H9 (cell line): ENCODE data around the gene APBA2. TPM values are rescaled to one million over a fixed set of nuclear protein-coding genes. Genes with fewer than 3 reads are reported as not detected.
A peak's percentile ranks its signal among the peaks of the same experiment; 100 is the strongest.

Experiments used
- DNase-seq: peaks from one replicate; pipeline ENCODE4 v3.0.0-alpha.2; 2017
- H2AFZ ChIP-seq: one replicate; pipeline ENCODE4 v1.6.1; 2013; ENCODE audit warnings: mild to moderate bottlenecking, low read length, control low read depth, moderate library complexity
- H2AK5ac ChIP-seq: 2 replicates; pipeline ENCODE4 v1.6.1; 2013; ENCODE audit warnings: low read length, control low read depth, mixed read lengths; ENCODE audit not compliant: insufficient read length
- H2BK120ac ChIP-seq: one replicate; pipeline ENCODE4 v1.6.1; 2013; ENCODE audit warnings: low read depth, mild to moderate bottlenecking, low read length, control low read depth, inconsistent platforms; ENCODE audit not compliant: poor library complexity, severe bottlenecking
- H2BK12ac ChIP-seq: 2 replicates; pipeline ENCODE4 v1.6.1; 2013; ENCODE audit warnings: low read length, control low read depth, mixed read lengths, low read depth; ENCODE audit not compliant: insufficient read length
- H2BK15ac ChIP-seq: 2 replicates; pipeline ENCODE4 v1.6.1; 2013; ENCODE audit warnings: low read depth, low read length, control low read depth
- H2BK20ac ChIP-seq: one replicate; pipeline ENCODE4 v1.6.1; 2013; ENCODE audit warnings: low read depth, mild to moderate bottlenecking, low read length, control low read depth, inconsistent platforms; ENCODE audit not compliant: poor library complexity, severe bottlenecking
- H2BK5ac ChIP-seq: 2 replicates; pipeline ENCODE4 v1.6.1; 2013; ENCODE audit warnings: low read length, control low read depth, mixed read lengths; ENCODE audit not compliant: insufficient read length
- H3K14ac ChIP-seq: 2 replicates; pipeline ENCODE4 v1.6.1; 2013; ENCODE audit warnings: low read length, control low read depth; ENCODE audit not compliant: insufficient read depth
- H3K18ac ChIP-seq: 2 replicates; pipeline ENCODE4 v1.6.1; 2013; ENCODE audit warnings: low read depth, mild to moderate bottlenecking, mixed read lengths, low read length, control low read depth; ENCODE audit not compliant: insufficient read length
- H3K23ac ChIP-seq: 2 replicates; pipeline ENCODE4 v1.6.1; 2013; ENCODE audit warnings: low read length, control low read depth, mixed read lengths, low read depth; ENCODE audit not compliant: insufficient read length
- H3K23me2 ChIP-seq: 2 replicates; pipeline ENCODE4 v1.6.1; 2013; ENCODE audit warnings: low read depth, mild to moderate bottlenecking, mixed read lengths, low read length, control low read depth; ENCODE audit not compliant: insufficient read length, poor library complexity, severe bottlenecking
- H3K27ac ChIP-seq: 2 replicates; pipeline ENCODE4 v1.5.1; 2013; ENCODE audit warnings: low read length, control low read depth, mixed read lengths, low read depth; ENCODE audit not compliant: insufficient read length
- H3K27me3 ChIP-seq: 2 replicates; pipeline ENCODE4 v1.6.1; 2013; ENCODE audit warnings: low read length, control low read depth, inconsistent platforms; ENCODE audit not compliant: insufficient read depth
- H3K4ac ChIP-seq: 2 replicates; pipeline ENCODE4 v1.6.1; 2013; ENCODE audit warnings: low read depth, mild to moderate bottlenecking, control low read depth, inconsistent platforms, low read length, moderate library complexity
- H3K4me1 ChIP-seq: 2 replicates; pipeline ENCODE4 v1.6.1; 2013; ENCODE audit warnings: low read length, control low read depth, inconsistent platforms; ENCODE audit not compliant: insufficient read depth
- H3K4me2 ChIP-seq: 2 replicates; pipeline ENCODE4 v1.6.1; 2013; ENCODE audit warnings: low read length, control low read depth, mixed read lengths; ENCODE audit not compliant: insufficient read length, insufficient read depth
- H3K56ac ChIP-seq: 2 replicates; pipeline ENCODE4 v1.6.1; 2013; ENCODE audit warnings: low read depth, mild to moderate bottlenecking, mixed read lengths, low read length, control low read depth; ENCODE audit not compliant: insufficient read length
- H3K79me1 ChIP-seq: 2 replicates; pipeline ENCODE4 v1.6.1; 2013; ENCODE audit warnings: low read depth, mild to moderate bottlenecking, moderate library complexity, low read length, control low read depth, inconsistent platforms; ENCODE audit not compliant: insufficient read depth, poor library complexity, severe bottlenecking
- H3K79me2 ChIP-seq: 2 replicates; pipeline ENCODE4 v1.6.1; 2013; ENCODE audit warnings: low read length, control low read depth, inconsistent platforms; ENCODE audit not compliant: insufficient read depth
- H3K9ac ChIP-seq: 2 replicates; pipeline ENCODE4 v1.6.1; 2013; ENCODE audit warnings: low read length, control low read depth, mixed read lengths; ENCODE audit not compliant: insufficient read length; ENCODE audit errors: extremely low read depth
- H3K9me3 ChIP-seq: one replicate; pipeline ENCODE4 v1.6.1; 2013; ENCODE audit warnings: low read depth, low read length, inconsistent platforms; ENCODE audit not compliant: control insufficient read depth
- H3T11ph ChIP-seq: one replicate; pipeline ENCODE4 v1.6.1; 2013; ENCODE audit warnings: mild to moderate bottlenecking, low read length, control low read depth, inconsistent platforms
- H4K20me1 ChIP-seq: one replicate; pipeline ENCODE4 v1.6.1; 2013; ENCODE audit not compliant: control insufficient read depth, insufficient read length, insufficient read depth
- H4K5ac ChIP-seq: 2 replicates; pipeline ENCODE4 v1.6.1; 2013; ENCODE audit warnings: low read depth, mild to moderate bottlenecking, mixed read lengths, low read length, control low read depth; ENCODE audit not compliant: insufficient read length
- H4K8ac ChIP-seq: replicated peaks from 2 replicates; pipeline ENCODE4 v1.6.1; 2013; ENCODE audit warnings: low read length, control low read depth, mixed read lengths, low read depth; ENCODE audit not compliant: insufficient read length
- H4K91ac ChIP-seq: 2 replicates; pipeline ENCODE4 v1.6.1; 2013; ENCODE audit warnings: low read depth, mild to moderate bottlenecking, moderate library complexity, mixed read lengths, low read length, control low read depth; ENCODE audit not compliant: insufficient read length
- H3K27ac Mint-ChIP-seq, 3 experiments: 2 replicates in 2 of 3; 3 replicates in 1 of 3; pipeline ENCODE4 v1.8.0; 2020 to 2021; ENCODE audit warnings: mixed read lengths in 3 of 3, mild to moderate bottlenecking in 1 of 3, moderate library complexity in 1 of 3
- H3K27me3 Mint-ChIP-seq: 2 replicates; pipeline ENCODE4 v1.8.0; 2021; ENCODE audit warnings: low read depth, mild to moderate bottlenecking, moderate library complexity, mixed read lengths
- H3K36me3 Mint-ChIP-seq, 3 experiments: 2 replicates in 2 of 3; 3 replicates in 1 of 3; pipeline ENCODE4 v1.8.0; 2020 to 2021; ENCODE audit warnings: low read depth in 3 of 3, mixed read lengths in 3 of 3; ENCODE audit not compliant: insufficient read depth in 1 of 3
- H3K4me1 Mint-ChIP-seq, 2 experiments: 2 replicates each; pipeline ENCODE4 v1.8.0; 2020; ENCODE audit warnings: mixed read lengths in 2 of 2
- H3K4me3 Mint-ChIP-seq, 2 experiments: 2 replicates in 1 of 2; 3 replicates in 1 of 2; pipeline ENCODE4 v1.8.0; 2020 to 2021; ENCODE audit warnings: mild to moderate bottlenecking in 2 of 2, mixed read lengths in 2 of 2, moderate library complexity in 1 of 2
- H3K9me3 Mint-ChIP-seq, 2 experiments: 2 replicates in 1 of 2; 3 replicates in 1 of 2; pipeline ENCODE4 v1.8.0; 2020; ENCODE audit warnings: mild to moderate bottlenecking in 2 of 2, mixed read lengths in 2 of 2, moderate library complexity in 1 of 2
- WGBS: extraction: QIAGEN DNeasy Blood & Tissue Kit; methylation state at CpG from one replicate; pipeline ENCODE4 v1.1.7; 2013; ENCODE audit warnings: missing lambda C conversion rate, low lambda C conversion rate, mixed read lengths; ENCODE audit not compliant: insufficient read length; ENCODE audit errors: extremely low coverage; 5-methylcytosine and 5-hydroxymethylcytosine counted together
- total RNA-seq: library from RNA; stranded (reverse); gene quantifications from 2 replicates; pipeline ENCODE4 v1.2.1, GENCODE V29; 2021
- TF ChIP-seq, protein P1 (sequence below): fragments of 200-600 bp; sonication (generic); conservative IDR thresholded peaks from 3 replicates; pipeline ENCODE4 v1.8.0; 2021; ENCODE audit warnings: antibody characterized with exemption, mild to moderate bottlenecking

Gene APBA2
- total RNA-seq, 1 experiment from 2014 or later = 14.3 TPM

DNA sequence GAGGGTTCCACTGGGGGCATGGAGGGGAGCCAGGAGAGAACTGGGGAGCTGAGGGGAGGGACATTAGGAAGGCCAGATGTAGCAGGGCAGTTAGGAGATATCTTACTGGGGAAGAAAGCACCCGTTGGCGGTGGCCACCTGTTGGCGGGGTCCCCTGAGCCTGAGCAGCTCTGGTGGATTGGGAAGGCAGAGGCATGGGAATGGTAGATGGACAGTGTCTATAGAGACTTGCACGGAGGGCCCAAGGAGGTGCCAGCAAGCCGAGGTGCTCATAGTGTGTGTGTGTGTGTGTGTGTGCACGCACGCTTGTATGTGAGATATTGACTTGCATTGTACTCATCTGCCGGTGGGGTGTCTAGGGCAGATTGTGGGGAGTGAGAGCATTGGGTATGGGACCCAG, 179.0 kb downstream of the APBA2 start:
- no peak overlapping the region for H2BK120ac ChIP-seq
- H3K56ac ChIP-seq = no peak overlapping the region
- H3K23me2 ChIP-seq = no peaks in the 10 kb centered on the region
- H3K4me2 ChIP-seq = no peak overlapping the region
- no CpG with 5 or more reads among the region's 8 CpGs for WGBS
- Mint-ChIP-seq H3K36me3 (peaks cover 0 to 18% (median 7%) of the 10 kb centered on the region in 3 experiments; a peak in 4 of 7 replicates), H3K27ac (peak overlapping the region in 1 of 3 experiments; percentile 56; a peak in 3 of 7 replicates), H3K4me1 (peaks cover 12 to 24% of the 10 kb centered on the region in 2 experiments), H3K4me3 (no peak overlapping the region), H3K27me3 (peaks cover 1% of the 10 kb centered on the region; the same call in 1 of the 2 replicates), H3K9me3 (peaks cover 14 to 19% of the 10 kb centered on the region in 2 experiments; a peak in 4 of 5 replicates)
- H2BK12ac ChIP-seq = no peak overlapping the region
- H3T11ph ChIP-seq = no peak overlapping the region
- no peaks in the 10 kb centered on the region; the same call in 1 of the 2 replicates for H3K4me1 ChIP-seq
- DNase-seq = no peak
- no peak overlapping the region for H2AK5ac ChIP-seq
- no peak overlapping the region for H3K9ac ChIP-seq
- H3K9me3 ChIP-seq = no peaks in the 10 kb centered on the region
- no peak overlapping the region for H2BK20ac ChIP-seq
- no peak overlapping the region for H2BK15ac ChIP-seq
- no peaks in the 10 kb centered on the region for H3K27me3 ChIP-seq
- no peak overlapping the region for H3K18ac ChIP-seq
- no peak overlapping the region for H2AFZ ChIP-seq
- H3K79me2 ChIP-seq = no peaks in the 10 kb centered on the region
- H4K91ac ChIP-seq = no peak overlapping the region
- no peak overlapping the region for H3K4ac ChIP-seq
- no peak overlapping the region for H3K23ac ChIP-seq
- H2BK5ac ChIP-seq = no peak overlapping the region
- no peak overlapping the region for H3K27ac ChIP-seq
- H3K79me1 ChIP-seq = no peaks in the 10 kb centered on the region
- H3K14ac ChIP-seq = no peak overlapping the region; the same call in 1 of the 2 replicates
- no peaks in the 10 kb centered on the region for H4K20me1 ChIP-seq
- no peak overlapping the region for H4K8ac ChIP-seq
- TF ChIP-seq, protein P1, sequence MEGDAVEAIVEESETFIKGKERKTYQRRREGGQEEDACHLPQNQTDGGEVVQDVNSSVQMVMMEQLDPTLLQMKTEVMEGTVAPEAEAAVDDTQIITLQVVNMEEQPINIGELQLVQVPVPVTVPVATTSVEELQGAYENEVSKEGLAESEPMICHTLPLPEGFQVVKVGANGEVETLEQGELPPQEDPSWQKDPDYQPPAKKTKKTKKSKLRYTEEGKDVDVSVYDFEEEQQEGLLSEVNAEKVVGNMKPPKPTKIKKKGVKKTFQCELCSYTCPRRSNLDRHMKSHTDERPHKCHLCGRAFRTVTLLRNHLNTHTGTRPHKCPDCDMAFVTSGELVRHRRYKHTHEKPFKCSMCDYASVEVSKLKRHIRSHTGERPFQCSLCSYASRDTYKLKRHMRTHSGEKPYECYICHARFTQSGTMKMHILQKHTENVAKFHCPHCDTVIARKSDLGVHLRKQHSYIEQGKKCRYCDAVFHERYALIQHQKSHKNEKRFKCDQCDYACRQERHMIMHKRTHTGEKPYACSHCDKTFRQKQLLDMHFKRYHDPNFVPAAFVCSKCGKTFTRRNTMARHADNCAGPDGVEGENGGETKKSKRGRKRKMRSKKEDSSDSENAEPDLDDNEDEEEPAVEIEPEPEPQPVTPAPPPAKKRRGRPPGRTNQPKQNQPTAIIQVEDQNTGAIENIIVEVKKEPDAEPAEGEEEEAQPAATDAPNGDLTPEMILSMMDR = no peak
- no peak overlapping the region for H4K5ac ChIP-seq
